Keratinocyte (primary cell): ENCODE results near the gene TRIM3. TPM values are rescaled to one million over a fixed set of nuclear protein-coding genes. Genes with fewer than 3 reads are reported as not detected.
A peak's percentile ranks its signal among the peaks of the same experiment; 100 is the strongest.

Experiments used
- DNase-seq: peaks from one replicate; pipeline ENCODE4 v3.0.0-alpha.2; 2011; ENCODE audit warnings: low read depth, missing footprints, low spot score
- FAIRE-seq: peaks from 2 replicates; lab custom pipeline; 2011; peaks lifted over from hg19 to GRCh38; lab: Jason Lieb, UNC
- H2AFZ ChIP-seq: 2 replicates; pipeline ENCODE4 v1.6.0; 2012; ENCODE audit warnings: low read length, control low read depth, inconsistent platforms; ENCODE audit not compliant: control insufficient read depth
- H3K27ac ChIP-seq: 2 replicates; pipeline ENCODE4 v1.5.1; 2011; ENCODE audit warnings: low read length; ENCODE audit not compliant: control insufficient read depth, insufficient read depth
- H3K27me3 ChIP-seq: 3 replicates; pipeline ENCODE4 v1.6.0; 2011; ENCODE audit warnings: low read length; ENCODE audit not compliant: control insufficient read depth, insufficient read depth; ENCODE audit errors: extremely low read depth
- H3K36me3 ChIP-seq, 2 experiments: 2 replicates in 1 of 2; 3 replicates in 1 of 2; pipeline ENCODE4 v1.5.1; 2011; ENCODE audit warnings: low read length in 2 of 2, mild to moderate bottlenecking in 1 of 2; ENCODE audit not compliant: control insufficient read depth in 2 of 2, insufficient read depth in 2 of 2; ENCODE audit errors: extremely low read depth in 1 of 2
- H3K4me1 ChIP-seq: 3 replicates; pipeline ENCODE4 v1.5.1; 2011; ENCODE audit warnings: low read length; ENCODE audit not compliant: control insufficient read depth, insufficient read depth; ENCODE audit errors: extremely low read depth
- H3K4me2 ChIP-seq: 3 replicates; pipeline ENCODE4 v1.6.0; 2011; ENCODE audit warnings: low read depth, low read length; ENCODE audit not compliant: control insufficient read depth, insufficient read depth; ENCODE audit errors: extremely low read depth
- H3K4me3 ChIP-seq, 3 experiments: fragments of 200-600 bp in 1 of 3; sonication (generic) in 1 of 3; 2 replicates in 2 of 3; 3 replicates in 1 of 3; pipeline ENCODE4 v1.5.1; 2011 to 2016; ENCODE audit warnings: low read length in 3 of 3, mild to moderate bottlenecking in 3 of 3, control low read depth in 2 of 3, inconsistent platforms in 1 of 3, low read depth in 1 of 3, mixed read lengths in 1 of 3, mixed run types in 1 of 3, moderate library complexity in 1 of 3; ENCODE audit not compliant: control insufficient read depth in 2 of 3, insufficient read depth in 2 of 3; ENCODE audit errors: extremely low read depth in 1 of 3
- H3K79me2 ChIP-seq: 2 replicates; pipeline ENCODE4 v1.6.0; 2012; ENCODE audit warnings: low read length; ENCODE audit not compliant: control insufficient read depth, insufficient read depth
- H3K9ac ChIP-seq: 3 replicates; pipeline ENCODE4 v1.6.0; 2011; ENCODE audit warnings: low read length; ENCODE audit not compliant: control insufficient read depth, insufficient read depth; ENCODE audit errors: extremely low read depth
- H3K9me1 ChIP-seq: 3 replicates; pipeline ENCODE4 v1.6.0; 2011; ENCODE audit warnings: low read length; ENCODE audit not compliant: control insufficient read depth, insufficient read depth; ENCODE audit errors: extremely low read depth
- H3K9me3 ChIP-seq: 2 replicates; pipeline ENCODE4 v1.5.1; 2012; ENCODE audit warnings: low read depth, low read length; ENCODE audit not compliant: control insufficient read depth
- H4K20me1 ChIP-seq: 3 replicates; pipeline ENCODE4 v1.6.0; 2011; ENCODE audit warnings: low read length; ENCODE audit not compliant: control insufficient read depth, insufficient read depth; ENCODE audit errors: extremely low read depth
- EZH2 ChIP-seq: IDR thresholded peaks from one replicate; pipeline ENCODE4 v1.6.1; 2012; ENCODE audit warnings: inconsistent platforms, mild to moderate bottlenecking, low read length, moderate library complexity
- dilution Hi-C: fragments of 300-500 bp; cut with MboI; formaldehyde crosslinking; loops from one replicate; pipeline ENCODE4 v1.7.0; 2020; ENCODE audit warnings: low sequenced_read_pairs; ENCODE audit not compliant: extremely low pct_ligation_motif_present
- polyA plus RNA-seq, 5 experiments: library from polyadenylated mRNA; depleted of rRNA in 3 of 5; stranded (reverse) in 3 of 5; stranded (forward) in 1 of 5; unstranded in 1 of 5; fragments of >200 nt; gene quantifications; 1 replicate in 1 of 5; 2 replicates in 3 of 5; 3 replicates in 1 of 5; pipeline versions ENCODE4 v1.2.1 to v1.2.3, GENCODE V29; 2011 to 2012; ENCODE audit warnings: missing spikeins in 2 of 5, low read depth in 1 of 5, low replicate concordance in 1 of 5
- TF ChIP-seq, protein P1 (sequence below), 3 experiments: IDR thresholded peaks in 1 of 3; conservative IDR thresholded peaks in 1 of 3; optimal IDR thresholded peaks in 1 of 3; 2 replicates in 2 of 3; 3 replicates in 1 of 3; pipeline versions ENCODE3 to v1.5.1; 2011; ENCODE audit warnings: low read length in 3 of 3, mild to moderate bottlenecking in 3 of 3, moderate library complexity in 2 of 3, control low read depth in 1 of 3, inconsistent platforms in 1 of 3; ENCODE audit not compliant: insufficient read depth in 2 of 3; ENCODE audit errors: extremely low read depth in 1 of 3

The TRIM3 gene
- polyA plus RNA-seq, 1 donor (not counting 4 experiments of a cell fraction or from before 2014, with no cell fraction given) = 10.3 TPM

GRCh38 chr11:6448574-6448973, 25.2 kb downstream of the TRIM3 start:
- no peak for TF ChIP-seq EZH2
- TF ChIP-seq, protein P1, sequence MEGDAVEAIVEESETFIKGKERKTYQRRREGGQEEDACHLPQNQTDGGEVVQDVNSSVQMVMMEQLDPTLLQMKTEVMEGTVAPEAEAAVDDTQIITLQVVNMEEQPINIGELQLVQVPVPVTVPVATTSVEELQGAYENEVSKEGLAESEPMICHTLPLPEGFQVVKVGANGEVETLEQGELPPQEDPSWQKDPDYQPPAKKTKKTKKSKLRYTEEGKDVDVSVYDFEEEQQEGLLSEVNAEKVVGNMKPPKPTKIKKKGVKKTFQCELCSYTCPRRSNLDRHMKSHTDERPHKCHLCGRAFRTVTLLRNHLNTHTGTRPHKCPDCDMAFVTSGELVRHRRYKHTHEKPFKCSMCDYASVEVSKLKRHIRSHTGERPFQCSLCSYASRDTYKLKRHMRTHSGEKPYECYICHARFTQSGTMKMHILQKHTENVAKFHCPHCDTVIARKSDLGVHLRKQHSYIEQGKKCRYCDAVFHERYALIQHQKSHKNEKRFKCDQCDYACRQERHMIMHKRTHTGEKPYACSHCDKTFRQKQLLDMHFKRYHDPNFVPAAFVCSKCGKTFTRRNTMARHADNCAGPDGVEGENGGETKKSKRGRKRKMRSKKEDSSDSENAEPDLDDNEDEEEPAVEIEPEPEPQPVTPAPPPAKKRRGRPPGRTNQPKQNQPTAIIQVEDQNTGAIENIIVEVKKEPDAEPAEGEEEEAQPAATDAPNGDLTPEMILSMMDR (optimal IDR thresholded peaks at IDR 0.05 in 1 of 3, IDR thresholded peaks at IDR 0.05 in 1 of 3, conservative IDR thresholded peaks at IDR 0.05 in 1 of 3; ENCODE audit: extremely low read depth in 1 of 3, insufficient read depth in 2 of 3, low read length in 3 of 3) = no peak
- dilution Hi-C loops = no loop called here
- Histone ChIP-seq H3K36me3 (peaks cover 10 to 15% of the 10 kb centered on the region in 2 experiments), H3K9ac (no peak overlapping the region), H4K20me1 (no peaks in the 10 kb centered on the region), H3K4me2 (no peak overlapping the region), H3K4me3 (no peak overlapping the region), H3K9me3 (no peaks in the 10 kb centered on the region), H3K9me1 (no peaks in the 10 kb centered on the region), H3K4me1 (no peaks in the 10 kb centered on the region), H2AFZ (no peak overlapping the region), H3K27me3 (no peaks in the 10 kb centered on the region), H3K27ac (no peak overlapping the region), H3K79me2 (no peaks in the 10 kb centered on the region)
- no peak for DNase-seq
- no peak for FAIRE-seq

GRCh38 chr11:6443269-6444003, 30.3 kb downstream of the TRIM3 start:
- H3K9me1 ChIP-seq = no peaks in the 10 kb centered on the region
- no peak overlapping the region for H3K4me3 ChIP-seq
- FAIRE-seq (no peak), DNase-seq (no peak)
- H3K4me1 ChIP-seq = no peaks in the 10 kb centered on the region
- no peaks in the 10 kb centered on the region for H3K9me3 ChIP-seq
- H2AFZ ChIP-seq = no peak overlapping the region
- no peak for TF ChIP-seq EZH2
- TF ChIP-seq, protein P1 (optimal IDR thresholded peaks at IDR 0.05 in 1 of 3, IDR thresholded peaks at IDR 0.05 in 1 of 3, conservative IDR thresholded peaks at IDR 0.05 in 1 of 3; ENCODE audit: extremely low read depth in 1 of 3, insufficient read depth in 2 of 3, low read length in 3 of 3) = peak; percentile 78 to 92 (median 81)
- peaks cover 0 to 5% of the 10 kb centered on the region in 2 experiments for H3K36me3 ChIP-seq
- no peak overlapping the region for H3K9ac ChIP-seq
- dilution Hi-C loops = no loop called here
- no peaks in the 10 kb centered on the region for H3K79me2 ChIP-seq
- H3K27ac ChIP-seq = no peak overlapping the region
- no peak overlapping the region for H3K4me2 ChIP-seq
- H3K27me3 ChIP-seq = no peaks in the 10 kb centered on the region
- no peaks in the 10 kb centered on the region for H4K20me1 ChIP-seq
